Spinal cord (tissue), 10 donors: ENCODE measurements around the gene RANBP10. TPM values are rescaled to one million over a fixed set of nuclear protein-coding genes. Genes with fewer than 3 reads are reported as not detected.

Source experiments
- DNase-seq, 6 donors: peaks; one replicate each; pipeline versions ENCODE4 v3.0.0 to v3.0.0-alpha.2; 2013 to 2015; ENCODE audit warnings: low spot score in 6 of 6, low read depth in 4 of 6
- H3K27ac ChIP-seq: one replicate; pipeline ENCODE4 v1.5.1; 2013; ENCODE audit warnings: low read depth, low read length, control low read depth
- H3K27me3 ChIP-seq: one replicate; pipeline ENCODE4 v1.6.1; 2013; ENCODE audit warnings: low read length; ENCODE audit not compliant: control insufficient read depth, insufficient read depth
- H3K36me3 ChIP-seq: one replicate; pipeline ENCODE4 v1.6.1; 2013; ENCODE audit warnings: low read length; ENCODE audit not compliant: control insufficient read depth, insufficient read depth
- H3K4me1 ChIP-seq: one replicate; pipeline ENCODE4 v1.6.1; 2013; ENCODE audit warnings: low read length; ENCODE audit not compliant: control insufficient read depth, insufficient read depth
- H3K4me3 ChIP-seq: one replicate; pipeline ENCODE4 v1.5.1; 2013; ENCODE audit warnings: low read depth, low read length, control low read depth
- H3K9me3 ChIP-seq: one replicate; pipeline ENCODE4 v1.6.1; 2013; ENCODE audit warnings: low read length; ENCODE audit not compliant: control insufficient read depth, insufficient read depth
- WGBS: methylation state at CpG from one replicate; pipeline ENCODE4 v1.1.5; 2013; ENCODE audit warnings: missing lambda C conversion rate; ENCODE audit not compliant: insufficient coverage; 5-methylcytosine and 5-hydroxymethylcytosine counted together
- polyA plus RNA-seq, 2 donors: library from polyadenylated mRNA; unstranded; fragments of 120-200 nt; gene quantifications; one replicate each; pipeline ENCODE4 v1.2.1, GENCODE V29; 2013; ENCODE audit not compliant: insufficient read length in 2 of 2
- total RNA-seq, 2 donors: library from RNA; depleted of rRNA in 1 of 2; stranded (reverse); fragments of 120-200 nt in 1 of 2; fragments of >200 nt in 1 of 2; gene quantifications; one replicate each; pipeline versions ENCODE4 v1.2.3 to v1.2.4, GENCODE V29; 2013 to 2014
- donor health status: healthy.

Gene RANBP10
- total and polyA plus RNA-seq, 4 donors, result 6.7 to 25.6 (median 12.1) TPM

DNA sequence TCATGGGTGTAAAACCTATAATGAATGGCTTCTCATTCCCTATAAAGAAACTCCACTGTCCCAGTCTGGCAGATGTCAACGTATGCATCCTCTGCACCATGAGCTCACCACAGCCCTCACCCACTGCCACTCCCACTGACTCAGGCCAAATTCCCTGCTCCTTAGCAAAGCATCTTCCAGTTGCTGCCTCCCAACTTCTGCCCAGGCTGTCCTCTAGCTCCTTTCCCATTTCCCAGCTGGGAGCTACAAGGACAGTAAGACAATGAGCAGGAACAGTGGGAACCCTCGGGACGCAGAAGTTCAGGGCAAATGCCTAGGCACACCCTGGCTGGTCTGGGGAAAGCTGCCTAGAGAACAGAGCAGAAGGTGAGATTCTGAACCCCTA, 26.7 kb upstream of the RANBP10 start:
- H3K36me3 ChIP-seq, result peaks cover 42% of the 10 kb centered on the region
- H3K4me3 ChIP-seq, result peak overlapping the region; percentile 71
- peaks cover 15% of the 10 kb centered on the region for H3K4me1 ChIP-seq
- peak in 1 of 6 donors; percentile 5 for DNase-seq
- no peaks in the 10 kb centered on the region for H3K27me3 ChIP-seq
- H3K27ac ChIP-seq, result peak overlapping the region; percentile 26
- WGBS, result 4% methylated on average over 3 of the region's 3 CpGs
- H3K9me3 ChIP-seq, result no peaks in the 10 kb centered on the region

DNA sequence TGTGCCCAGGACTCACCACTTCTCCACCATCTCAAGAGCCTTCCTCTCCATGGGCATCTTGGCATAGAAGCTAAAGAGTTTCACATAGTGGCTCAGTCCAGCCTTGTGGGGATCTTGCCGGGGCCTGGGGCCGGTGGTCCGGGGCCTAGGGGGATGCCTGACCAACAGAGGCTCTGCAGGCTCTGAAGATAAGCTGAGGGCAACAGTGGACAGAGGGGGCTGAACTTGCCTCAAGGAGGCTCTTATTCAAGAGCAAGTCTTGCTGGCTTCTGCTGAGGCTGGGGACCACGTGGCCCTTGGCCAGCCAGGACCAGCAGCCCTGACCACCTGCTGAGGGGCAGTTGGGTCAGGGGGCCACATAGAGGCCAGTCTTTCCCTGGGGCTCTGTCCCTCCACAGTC, 22.3 kb upstream of the RANBP10 start:
- no peaks in the 10 kb centered on the region for H3K9me3 ChIP-seq
- no peak overlapping the region for H3K4me3 ChIP-seq
- peaks cover 72% of the 10 kb centered on the region for H3K36me3 ChIP-seq
- WGBS, result 96% methylated on average over 4 of the region's 4 CpGs
- no peak for DNase-seq
- peaks cover 11% of the 10 kb centered on the region for H3K4me1 ChIP-seq
- no peaks in the 10 kb centered on the region for H3K27me3 ChIP-seq
- H3K27ac ChIP-seq, result no peak overlapping the region

DNA sequence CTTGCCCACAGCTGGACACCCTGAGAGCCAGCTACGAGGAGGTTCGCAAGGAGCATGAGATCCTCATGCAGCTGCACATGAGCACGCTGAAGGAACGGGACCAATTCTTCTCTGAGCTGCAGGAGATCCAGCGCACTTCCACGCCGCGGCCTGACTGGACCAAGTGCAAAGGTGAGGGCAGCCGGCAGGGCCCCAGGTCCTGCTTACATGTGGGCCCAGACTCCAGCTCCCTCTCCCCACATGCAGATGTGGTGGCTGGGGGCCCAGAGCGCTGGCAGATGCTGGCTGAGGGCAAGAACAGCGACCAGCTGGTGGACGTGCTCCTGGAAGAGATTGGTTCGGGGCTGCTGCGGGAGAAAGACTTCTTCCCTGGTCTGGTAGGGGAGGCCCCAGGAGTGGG, 19.5 kb upstream of the RANBP10 start:
- Histone ChIP-seq H3K4me1 (no peaks in the 10 kb centered on the region), H3K9me3 (no peaks in the 10 kb centered on the region), H3K36me3 (peaks cover 63% of the 10 kb centered on the region), H3K27me3 (no peaks in the 10 kb centered on the region), H3K27ac (no peak overlapping the region), H3K4me3 (no peak overlapping the region)
- WGBS, result 96% methylated on average over 14 of the region's 14 CpGs
- no peak for DNase-seq

DNA sequence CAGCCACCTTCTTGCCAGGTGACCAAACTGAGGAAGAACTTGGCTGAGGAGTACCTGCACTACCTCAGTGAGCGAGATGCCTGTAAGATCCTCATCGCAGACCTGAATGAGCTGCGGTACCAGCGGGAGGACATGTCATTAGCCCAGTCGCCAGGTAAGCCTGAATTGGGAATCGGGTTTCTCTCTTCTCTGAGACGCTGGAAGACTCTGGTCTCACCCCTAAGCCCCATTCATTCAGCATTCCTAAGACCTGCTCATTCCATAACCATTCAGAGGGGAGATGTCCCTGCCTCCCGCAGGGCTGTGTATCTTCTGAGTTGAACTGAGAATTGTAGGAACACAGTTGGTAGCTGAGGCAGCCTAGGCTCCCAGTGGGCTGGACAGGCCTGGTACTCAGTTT, 18.8 kb upstream of the RANBP10 start:
- H3K4me3 ChIP-seq, result no peak overlapping the region
- no peaks in the 10 kb centered on the region for H3K4me1 ChIP-seq
- peaks cover 59% of the 10 kb centered on the region for H3K36me3 ChIP-seq
- H3K27ac ChIP-seq, result no peak overlapping the region
- no peaks in the 10 kb centered on the region for H3K9me3 ChIP-seq
- whole genome bisulfite sequencing, result 77% methylated on average over 8 of the region's 8 CpGs
- H3K27me3 ChIP-seq, result no peaks in the 10 kb centered on the region
- DNase-seq, result no peak

DNA sequence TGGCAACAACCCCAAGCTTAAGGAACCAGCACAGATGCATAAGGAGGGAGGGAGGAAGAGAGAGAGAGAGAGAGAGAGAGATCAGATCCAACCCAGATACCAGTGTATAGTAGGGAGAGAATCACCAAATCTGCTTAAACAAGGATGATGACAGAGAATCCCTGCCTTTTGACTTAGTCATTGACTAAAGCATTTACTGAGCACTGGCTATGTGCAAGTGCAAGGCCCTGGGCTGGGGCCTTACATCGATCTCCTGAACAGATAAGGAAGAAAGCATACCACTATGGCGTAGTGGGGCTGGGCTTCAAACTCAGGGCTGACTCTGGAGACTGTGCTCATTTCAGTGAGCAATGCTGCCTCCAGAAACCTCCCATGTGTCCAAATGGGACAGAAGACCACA, 16.2 kb upstream of the RANBP10 start:
- Histone ChIP-seq H3K27ac (no peak overlapping the region), H3K4me3 (no peak overlapping the region), H3K36me3 (peaks cover 33% of the 10 kb centered on the region), H3K4me1 (no peaks in the 10 kb centered on the region), H3K27me3 (no peaks in the 10 kb centered on the region), H3K9me3 (no peaks in the 10 kb centered on the region)
- WGBS, result 89% methylated on average over 2 of the region's 2 CpGs
- no peak for DNase-seq

DNA sequence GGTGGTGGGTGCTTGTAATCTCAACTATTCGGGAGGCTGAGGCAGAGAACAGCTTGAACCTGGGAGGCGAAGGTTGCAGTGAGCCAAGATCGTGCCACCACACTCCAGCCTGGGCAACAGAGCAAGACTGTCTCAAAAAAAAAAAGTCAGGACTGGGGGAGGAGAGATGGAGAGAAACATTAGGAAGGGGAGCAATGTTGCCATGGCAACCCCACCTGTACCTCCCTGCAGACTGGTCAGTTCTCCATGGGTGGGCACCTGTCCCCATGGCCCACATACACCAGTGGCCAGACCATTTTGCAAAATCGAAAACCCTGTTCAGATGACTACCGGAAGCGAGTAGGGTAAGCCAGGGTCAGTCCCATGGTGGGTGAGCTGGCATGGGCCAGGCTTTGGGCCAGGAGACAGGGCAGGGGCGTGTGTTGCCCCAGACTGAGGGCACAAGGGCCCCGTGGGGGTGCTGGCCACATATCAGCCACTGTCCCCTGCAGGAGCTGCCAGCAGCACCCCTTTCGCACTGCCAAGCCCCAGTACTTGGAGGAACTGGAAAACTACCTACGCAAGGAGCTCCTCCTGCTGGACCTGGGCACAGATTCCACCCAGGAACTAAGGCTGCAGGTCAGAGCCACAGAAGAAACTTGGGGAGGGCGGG, 14.4 kb upstream of the RANBP10 start:
- whole genome bisulfite sequencing, result 87% methylated on average over 11 of the region's 11 CpGs
- H3K27ac ChIP-seq, result no peak overlapping the region
- no peak overlapping the region for H3K4me3 ChIP-seq
- H3K36me3 ChIP-seq, result peaks cover 17% of the 10 kb centered on the region
- no peaks in the 10 kb centered on the region for H3K4me1 ChIP-seq
- DNase-seq, result no peak
- no peaks in the 10 kb centered on the region for H3K9me3 ChIP-seq
- H3K27me3 ChIP-seq, result no peaks in the 10 kb centered on the region

DNA sequence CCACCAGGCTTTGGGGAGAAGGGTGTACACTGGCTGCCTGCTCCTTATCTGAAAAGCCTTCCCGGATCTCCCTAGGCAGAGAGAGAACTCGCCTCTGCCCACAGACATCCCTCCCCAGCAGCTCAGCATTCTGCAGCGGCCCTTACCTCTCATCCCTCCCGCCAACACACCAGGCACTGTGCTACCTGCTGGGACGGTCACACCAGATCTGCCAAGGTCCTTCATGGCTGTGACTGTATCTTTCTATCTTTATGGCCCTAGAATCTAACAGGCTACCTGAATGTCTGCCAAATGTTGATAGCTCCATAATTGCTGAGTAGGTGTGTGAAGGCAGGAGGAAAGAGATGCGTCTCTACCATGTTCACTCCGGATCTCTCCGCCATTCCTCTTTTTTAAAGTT, 8.2 kb upstream of the RANBP10 start:
- H3K4me3 ChIP-seq, result no peak overlapping the region
- WGBS, result 78% methylated on average over 4 of the region's 8 CpGs
- DNase-seq, result no peak
- H3K27ac ChIP-seq, result no peak overlapping the region
- no peaks in the 10 kb centered on the region for H3K4me1 ChIP-seq
- no peaks in the 10 kb centered on the region for H3K36me3 ChIP-seq
- no peaks in the 10 kb centered on the region for H3K27me3 ChIP-seq
- no peaks in the 10 kb centered on the region for H3K9me3 ChIP-seq

DNA sequence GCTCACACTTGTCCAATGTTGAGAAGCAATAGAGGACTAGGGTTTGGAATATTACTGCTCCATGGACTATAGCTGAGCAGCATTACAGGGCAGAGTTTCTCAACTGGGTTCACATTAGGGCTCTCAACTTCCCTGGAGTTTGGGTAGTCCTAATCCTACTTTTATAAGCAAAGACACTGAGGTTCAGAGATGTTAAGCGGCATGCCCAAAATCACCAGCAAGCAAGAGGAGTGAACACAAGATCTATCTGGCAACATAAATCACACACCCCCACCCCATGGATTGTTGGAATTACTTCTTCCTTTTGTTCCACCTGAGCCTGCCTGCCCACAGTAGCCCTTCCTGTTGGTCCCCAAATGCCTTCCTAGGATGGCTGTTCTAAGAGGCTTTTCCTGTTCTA, 5.5 kb upstream of the RANBP10 start:
- WGBS, result 100% methylated on average over 1 of the region's 1 CpG
- H3K4me3 ChIP-seq, result no peak overlapping the region

DNA sequence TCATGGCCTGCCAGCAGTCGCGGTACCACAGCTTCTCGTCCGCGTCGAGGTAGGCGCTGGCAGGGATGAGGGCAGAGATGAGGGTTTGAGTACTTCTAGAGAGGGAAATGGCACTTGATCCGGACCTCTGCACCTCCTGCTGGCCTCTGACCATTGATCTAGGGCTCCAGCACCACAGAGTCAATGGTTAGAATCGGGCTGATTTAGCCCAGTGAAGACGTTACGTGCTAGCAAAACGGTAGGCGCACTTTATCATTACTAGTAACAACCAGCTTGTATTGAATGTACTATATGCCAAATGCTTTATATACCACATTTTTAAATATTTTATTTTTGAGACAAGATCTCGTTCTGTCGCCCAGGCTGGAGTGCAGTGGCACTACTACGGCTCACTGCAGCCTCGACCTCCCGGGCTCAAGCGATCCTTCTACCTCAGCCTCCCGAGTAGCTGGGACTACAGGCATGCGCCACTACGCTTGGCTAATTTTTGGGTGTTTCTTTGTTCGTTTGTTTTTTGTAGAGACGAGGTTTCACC, 855 bp upstream of the RANBP10 start:
- no peak for DNase-seq

More for the DNA sequence above, 5.5 kb upstream of the RANBP10 start:
- H3K36me3 ChIP-seq, result no peaks in the 10 kb centered on the region
- no peaks in the 10 kb centered on the region for H3K9me3 ChIP-seq
- DNase-seq, result no peak
- H3K27me3 ChIP-seq, result no peaks in the 10 kb centered on the region
- H3K4me1 ChIP-seq, result peaks cover 7% of the 10 kb centered on the region
- H3K27ac ChIP-seq, result no peak overlapping the region

DNA sequence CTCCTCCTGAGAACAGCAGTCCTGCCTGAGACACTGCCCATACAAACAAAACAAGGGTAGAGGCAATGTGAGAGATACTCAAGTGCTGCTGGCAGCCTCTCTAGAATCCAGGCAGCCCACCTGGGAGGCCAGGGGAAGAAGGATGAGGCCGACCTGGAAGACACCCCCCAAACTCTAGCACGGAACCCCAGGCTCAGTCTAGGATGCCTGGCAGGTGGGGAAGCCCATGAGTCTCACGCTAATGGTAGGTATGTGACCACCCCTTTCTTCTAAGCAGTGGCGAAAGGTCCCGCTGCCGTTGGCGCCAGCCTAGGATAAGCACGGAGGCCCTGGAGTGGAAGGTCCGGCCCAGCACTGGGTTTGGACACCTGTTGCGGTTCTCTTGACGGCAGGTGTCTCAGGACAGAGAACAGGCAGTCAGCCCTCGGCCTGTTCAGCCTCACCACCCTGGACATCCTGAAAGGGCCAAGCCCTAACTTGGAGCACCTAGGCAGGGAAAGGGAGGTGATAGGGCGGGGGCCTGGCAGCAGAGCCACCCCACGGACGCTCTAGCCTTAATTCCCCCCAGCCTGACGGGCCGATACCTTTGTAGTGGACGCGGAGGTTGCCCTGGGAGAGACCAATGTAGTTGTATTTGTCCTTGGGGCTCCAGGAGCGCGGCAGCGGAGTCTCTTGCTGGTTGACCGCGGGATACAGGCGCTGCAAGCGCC, 487 bp downstream of the RANBP10 start:
- Histone ChIP-seq H3K36me3 (peaks cover 25% of the 10 kb centered on the region), H3K4me1 (peaks cover 17% of the 10 kb centered on the region), H3K27ac (peak overlapping the region; percentile 64), H3K9me3 (no peaks in the 10 kb centered on the region), H3K4me3 (peak overlapping the region; percentile 98), H3K27me3 (no peaks in the 10 kb centered on the region)
- under 1% methylated on average over 26 of the region's 26 CpGs for WGBS
- DNase-seq, result peak in 2 of 6 donors; percentile 4 to 7

More for the DNA sequence above, 855 bp upstream of the RANBP10 start:
- Histone ChIP-seq H3K4me3 (peak overlapping the region; percentile 98), H3K36me3 (peaks cover 14% of the 10 kb centered on the region), H3K27me3 (no peaks in the 10 kb centered on the region), H3K4me1 (peaks cover 17% of the 10 kb centered on the region), H3K9me3 (no peaks in the 10 kb centered on the region), H3K27ac (peak overlapping the region; percentile 81)
- WGBS, result 13% methylated on average over 15 of the region's 24 CpGs
